Activated CD8-positive, alpha-beta memory T cell treated with anti-CD3 and anti-CD28 coated beads, Interleukin-2, amount 50 U/mL, for 24 hours (primary cell): ENCODE measurements around the gene CNDP1.

Experiments
- DNase-seq: peaks from one replicate; pipeline ENCODE4 v3.0.0-alpha.2; 2020; ENCODE audit errors: extremely low read depth

The CNDP1 gene

DNA sequence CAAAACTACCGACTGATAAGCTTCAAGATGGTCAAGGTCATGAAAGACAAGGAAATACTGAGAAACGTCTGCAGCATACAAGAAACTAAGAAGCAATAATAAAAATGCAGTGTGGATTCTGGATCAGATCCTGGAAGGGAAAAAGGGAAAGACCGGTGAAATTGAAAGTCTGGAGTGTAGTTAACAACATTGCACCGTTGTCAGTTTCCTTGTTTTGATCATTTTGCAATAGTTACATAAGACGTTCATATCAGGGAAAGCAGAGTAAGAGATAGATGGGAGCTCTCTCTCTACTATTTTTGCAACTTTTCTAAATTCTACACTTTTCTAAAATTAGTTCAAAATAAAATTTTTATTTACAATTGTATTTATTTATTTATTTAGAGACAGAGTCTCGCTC lies 48.3 kb downstream of the CNDP1 start:
- DNase-seq: no peak

DNA sequence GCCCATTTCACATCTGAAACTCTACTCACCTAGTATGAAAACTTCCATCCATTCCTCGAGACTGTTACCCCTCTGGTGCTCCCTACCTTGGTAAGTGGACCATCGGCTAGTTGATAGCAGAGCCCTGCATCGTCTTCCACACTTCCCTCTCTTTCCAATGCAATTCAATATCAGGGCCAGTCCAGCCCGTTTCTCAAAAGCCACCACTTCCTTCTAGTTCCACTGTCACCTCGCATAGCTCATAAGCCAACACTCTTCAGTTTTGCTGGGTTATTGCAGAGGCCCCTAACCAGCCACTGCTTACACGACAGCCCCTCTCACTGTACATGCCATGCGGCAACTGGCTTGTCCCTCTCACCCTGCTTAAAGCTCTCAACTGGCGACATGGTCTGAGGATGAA lies 53.1 kb downstream of the CNDP1 start:
- DNase-seq: no peak

DNA sequence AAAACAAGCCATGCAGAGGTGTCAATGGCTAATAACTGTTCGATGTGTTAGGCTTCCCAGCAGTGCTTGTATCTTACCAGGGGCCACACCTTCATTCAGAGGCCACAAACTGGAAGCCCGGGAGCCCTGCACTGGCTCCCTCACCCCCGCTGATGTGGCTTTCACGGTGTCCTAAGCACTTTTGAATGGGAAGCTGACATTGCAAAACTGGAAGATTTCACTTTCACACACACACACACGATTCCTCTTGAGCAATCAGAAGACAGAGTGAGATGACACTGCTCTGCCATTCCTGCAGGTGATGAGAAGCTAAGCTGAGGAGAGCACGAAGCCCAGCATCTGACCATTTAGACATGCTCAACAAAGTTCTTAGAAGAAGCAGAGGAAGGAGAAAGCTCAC lies 54.7 kb downstream of the CNDP1 start:
- no peak for DNase-seq

DNA sequence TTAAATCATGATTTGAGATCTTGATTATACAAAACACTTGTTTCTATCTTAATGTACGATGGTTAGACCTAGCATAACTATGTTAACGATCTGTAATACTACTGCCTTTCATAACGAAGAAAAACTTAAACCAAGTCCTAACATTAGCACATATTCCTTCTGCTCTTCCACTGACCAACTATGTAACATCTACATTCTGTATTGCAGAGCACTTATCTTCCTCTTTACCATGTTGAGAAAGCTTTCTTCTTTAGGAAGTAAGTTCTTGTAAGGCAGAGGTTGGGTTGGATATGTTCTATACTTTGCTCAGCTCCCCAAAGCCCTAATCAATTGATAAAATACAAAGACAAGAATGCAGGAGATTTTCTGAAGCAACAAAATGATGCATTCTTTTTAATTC lies 55.5 kb downstream of the CNDP1 start:
- DNase-seq: no peak

DNA sequence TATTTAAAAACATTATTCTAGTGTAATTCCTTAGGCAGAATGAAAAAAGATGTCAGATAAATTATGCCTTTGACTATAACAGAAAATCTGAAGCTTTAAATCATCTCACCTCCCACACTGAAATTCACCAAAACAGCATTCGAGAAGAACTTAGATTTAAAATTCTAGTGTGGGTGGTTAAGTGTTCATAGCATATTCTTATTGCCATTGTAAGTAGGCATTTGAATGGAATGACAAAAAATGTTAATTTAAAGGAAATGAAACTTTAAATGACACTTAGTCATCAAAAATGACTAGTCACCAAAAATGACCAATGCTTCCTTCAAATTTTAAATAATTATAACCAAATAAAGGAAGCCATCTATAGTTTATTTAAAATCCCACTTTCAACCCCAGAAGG lies 56.4 kb downstream of the CNDP1 start:
- no peak for DNase-seq

DNA sequence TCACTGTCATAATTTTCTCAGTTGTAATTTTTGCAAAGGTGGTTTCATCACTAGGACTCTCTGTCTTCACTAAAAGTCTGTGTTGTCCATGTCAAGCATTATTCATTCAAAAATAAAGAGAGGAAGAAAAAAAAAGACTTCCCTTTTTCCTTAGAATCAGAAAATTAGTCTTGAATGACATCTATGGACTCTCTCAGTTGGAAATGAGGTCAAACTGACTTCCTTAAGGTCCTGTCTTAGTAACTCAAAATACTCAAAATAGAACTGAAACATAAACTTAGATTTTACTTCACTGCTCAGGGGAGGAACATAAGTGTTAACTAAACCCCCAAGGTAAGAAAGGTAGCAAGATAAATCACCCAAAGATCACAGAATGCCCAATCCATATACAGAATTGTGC lies 61.1 kb downstream of the CNDP1 start:
- no peak for DNase-seq

DNA sequence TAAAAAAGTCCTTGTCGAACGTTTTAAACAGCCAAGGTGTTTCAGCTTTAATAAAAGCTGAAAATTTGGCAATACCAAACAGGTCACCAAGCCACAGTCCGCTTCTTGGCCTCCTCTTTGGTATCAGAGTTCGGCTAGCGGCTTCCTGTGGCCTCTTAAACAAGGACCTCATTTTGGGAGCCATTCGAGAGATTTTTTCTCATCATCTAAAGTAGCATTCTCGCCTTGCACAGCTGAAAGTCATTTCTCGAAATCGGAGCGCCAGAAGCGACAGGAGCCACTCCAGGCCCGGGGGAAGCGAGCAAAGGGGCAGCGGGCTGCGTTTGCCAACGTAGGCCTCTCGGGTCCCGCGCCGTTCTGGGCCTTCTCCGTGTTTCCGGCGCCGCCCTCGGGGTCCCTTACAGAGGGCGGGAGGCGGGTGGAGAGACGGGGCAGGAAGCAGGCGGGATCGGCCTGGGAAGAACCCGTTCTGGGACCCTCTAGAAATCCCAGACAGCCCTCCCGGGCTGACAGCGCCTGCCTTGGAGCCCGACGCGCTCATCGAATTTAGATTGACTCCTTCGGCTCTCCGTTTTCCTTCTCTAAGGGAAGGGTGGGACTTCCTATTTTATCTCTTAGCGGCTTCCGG lies 62.8 kb downstream of the CNDP1 start:
- peak; percentile 23 for DNase-seq

DNA sequence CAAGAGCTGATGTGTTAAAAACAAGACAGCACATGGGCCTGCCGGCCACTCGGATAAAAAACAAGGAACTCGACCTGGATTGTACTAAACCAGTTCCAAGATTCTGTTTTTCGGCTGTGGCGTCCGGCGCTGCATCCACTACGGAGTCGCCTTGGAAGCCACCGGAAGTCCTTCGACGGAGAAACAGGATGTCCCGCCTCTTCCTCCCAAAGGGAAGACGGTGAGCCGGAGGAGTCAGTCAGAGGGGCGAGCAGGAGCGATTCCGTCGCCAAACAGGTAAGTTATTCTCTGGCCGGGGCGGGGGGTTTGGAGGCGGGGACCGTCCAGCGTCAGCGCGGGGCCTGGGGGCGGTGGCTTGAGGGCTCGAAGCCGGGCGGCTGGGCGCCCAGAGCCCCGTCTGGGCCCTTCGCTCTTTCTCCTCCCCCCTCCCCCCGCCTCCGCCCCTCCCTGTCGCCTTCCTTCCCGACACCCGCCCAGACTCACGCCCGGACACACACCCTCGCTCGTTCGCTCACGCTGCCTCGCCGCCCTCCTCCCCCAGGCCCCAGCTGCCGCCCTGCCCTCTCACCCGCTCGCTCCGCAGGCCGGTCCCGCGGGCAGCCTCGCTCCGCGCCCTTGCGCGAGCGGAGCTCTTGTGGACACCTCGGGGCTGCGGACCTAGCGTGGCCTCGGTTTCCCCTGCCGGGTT lies 63.5 kb downstream of the CNDP1 start, which contains the start of gene ZNF407:
TSS of gene ZNF407 (plus strand) at position 209 of the 688 bp plus-strand sequence. CDS start 33,150 bp downstream, outside the sequence.
- DNase-seq: peak; percentile 76

DNA sequence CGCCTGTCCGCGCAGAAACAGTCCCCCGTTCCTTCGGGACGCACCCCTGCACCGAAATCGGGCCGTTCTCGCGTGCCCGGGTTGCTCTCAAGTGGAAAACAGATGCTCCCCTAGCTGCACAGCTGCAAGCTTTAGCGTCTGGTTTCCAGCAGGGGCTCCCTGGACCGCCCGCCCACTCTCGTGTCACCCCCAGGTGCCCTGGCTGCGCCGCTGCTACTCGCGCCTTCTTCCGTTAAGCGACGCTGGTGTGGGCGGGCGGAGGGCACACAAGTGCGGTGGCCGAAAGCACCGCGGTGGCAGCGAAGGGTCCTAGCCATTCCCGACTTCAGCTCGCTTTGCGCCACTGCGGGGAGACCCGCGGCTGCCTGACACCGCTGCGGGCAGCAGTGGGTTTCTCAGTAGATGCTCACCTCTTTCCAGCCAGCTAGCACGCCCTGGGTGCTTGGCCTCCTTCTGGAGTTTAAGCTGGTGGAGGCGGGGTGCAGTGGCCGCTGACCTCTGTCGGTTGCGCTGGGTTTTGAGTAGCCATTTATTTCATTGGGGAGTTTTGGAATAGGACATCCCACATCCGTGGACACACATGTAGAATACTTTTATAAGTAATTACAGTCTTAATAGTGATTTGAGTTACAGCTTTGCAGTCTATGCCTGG lies 64.2 kb downstream of the CNDP1 start:
- DNase-seq: peak; percentile 44

DNA sequence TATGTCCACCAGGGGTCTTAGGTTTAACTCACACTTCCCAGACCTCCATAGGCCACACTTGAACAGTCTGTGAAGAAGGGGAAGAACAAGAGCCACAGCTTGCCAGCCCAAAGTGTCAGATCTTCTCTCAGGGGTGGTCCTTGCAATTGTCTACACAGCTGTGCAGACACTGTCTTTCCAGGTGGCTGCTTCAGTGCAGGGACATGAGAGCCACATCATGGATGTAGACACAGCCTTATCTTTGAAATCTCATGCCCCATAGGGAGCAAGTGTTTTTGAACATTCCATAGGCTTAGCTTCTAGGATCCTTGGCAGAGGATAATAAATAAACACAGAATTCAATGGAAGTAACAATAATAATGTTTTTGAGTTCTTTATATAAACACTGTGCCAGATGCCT lies 70.1 kb downstream of the CNDP1 start:
- DNase-seq: no peak

DNA sequence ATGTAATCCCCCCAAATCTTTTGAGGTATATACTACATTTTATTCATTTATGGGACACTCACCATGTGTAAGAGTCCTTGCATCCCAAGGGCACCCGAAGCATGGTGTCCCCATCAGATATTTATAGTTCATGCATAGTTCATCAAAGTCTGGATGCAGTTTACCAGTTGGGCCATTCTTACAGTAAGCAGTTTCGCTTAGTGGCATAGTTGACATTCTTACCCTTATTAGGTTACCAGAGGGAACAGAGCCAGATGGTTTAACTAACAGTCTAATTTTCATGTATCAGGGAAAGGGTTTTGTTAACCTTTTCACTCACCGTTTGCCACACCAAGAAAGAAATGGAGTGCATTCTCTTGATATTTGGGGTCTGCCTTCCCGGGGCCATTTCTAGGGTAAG lies 70.5 kb downstream of the CNDP1 start:
- DNase-seq: no peak

DNA sequence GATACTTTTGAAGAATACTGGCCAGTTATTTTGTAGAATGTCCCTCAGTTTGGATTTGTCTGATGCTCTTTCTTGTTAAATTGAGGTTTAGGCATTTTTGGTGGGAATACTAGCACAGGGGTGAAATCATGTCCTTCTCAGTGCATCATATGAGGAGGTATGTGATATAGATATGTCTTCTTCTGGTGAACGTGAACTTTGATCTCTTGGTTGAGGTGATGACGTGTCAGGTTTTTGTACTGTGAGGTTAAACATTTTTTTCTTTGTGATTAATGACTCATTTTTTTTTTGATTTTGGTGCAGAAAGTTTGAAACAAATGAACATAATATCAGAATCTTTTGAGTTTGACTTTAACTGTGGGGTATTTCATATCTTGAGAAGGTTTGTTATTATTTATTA lies 74.4 kb downstream of the CNDP1 start:
- DNase-seq: no peak

DNA sequence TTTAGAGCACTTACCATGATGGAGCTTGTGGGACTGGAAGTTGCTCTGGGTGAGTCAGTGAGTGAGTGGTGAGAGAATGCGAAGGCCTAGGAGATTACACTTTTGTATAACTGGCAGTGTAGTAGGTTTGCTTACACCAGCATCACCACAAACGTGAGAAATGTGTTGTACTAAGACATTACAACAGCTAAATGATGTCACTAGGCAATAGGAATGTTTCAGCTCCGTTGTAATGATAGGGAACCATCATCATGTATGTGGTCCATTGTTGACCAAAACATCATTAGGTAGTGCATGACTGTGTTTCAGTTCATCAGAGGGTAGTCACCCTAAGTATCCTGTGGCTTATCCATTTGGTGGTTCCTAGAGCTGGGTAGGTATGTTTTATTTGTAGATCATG lies 75.2 kb downstream of the CNDP1 start:
- no peak for DNase-seq

DNA sequence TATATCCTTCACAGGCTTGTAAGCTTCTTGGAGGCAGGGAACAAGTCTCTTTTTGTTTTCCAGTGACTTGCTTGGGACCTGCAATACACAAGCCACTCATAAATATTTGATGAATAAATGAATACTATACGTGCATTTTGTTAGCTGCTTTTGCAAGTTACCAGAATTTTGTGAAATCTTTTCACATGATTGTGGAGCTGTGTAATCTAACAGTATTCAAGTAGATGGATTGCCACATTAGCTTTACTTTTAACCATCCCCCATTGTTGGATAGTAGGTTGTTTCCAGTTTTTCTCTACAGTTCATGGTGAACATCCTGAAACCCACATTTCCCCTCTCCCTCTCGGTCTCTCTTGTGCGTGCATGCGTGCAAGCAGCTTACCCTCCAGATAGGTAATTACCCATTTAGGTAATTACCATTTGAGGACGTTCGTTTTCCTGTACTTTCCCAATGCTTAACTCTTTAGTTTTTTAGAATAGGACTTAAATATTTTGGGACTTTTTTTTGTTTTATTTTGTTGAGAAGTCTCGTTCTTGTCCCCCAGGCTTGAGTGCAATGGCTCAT lies 75.8 kb downstream of the CNDP1 start:
- DNase-seq: no peak

DNA sequence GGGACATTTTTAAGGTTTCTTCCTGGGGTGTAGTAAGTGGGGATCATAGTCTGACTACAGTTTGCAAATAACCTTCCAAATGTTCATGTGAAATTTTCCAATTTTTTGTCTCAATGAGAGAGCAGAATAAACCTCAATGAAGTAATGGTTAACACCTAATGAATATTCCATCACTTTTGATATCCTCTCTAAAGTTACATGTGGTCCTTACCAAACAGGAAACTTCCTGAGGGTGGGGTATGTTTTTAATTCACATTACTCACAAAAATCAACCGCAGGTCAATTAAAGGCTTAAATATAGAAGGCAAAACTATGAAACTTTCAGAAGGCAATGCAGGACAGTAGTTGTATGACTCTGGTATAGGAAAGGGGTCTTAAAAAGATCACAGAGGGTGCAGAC lies 76.6 kb downstream of the CNDP1 start:
- no peak for DNase-seq

DNA sequence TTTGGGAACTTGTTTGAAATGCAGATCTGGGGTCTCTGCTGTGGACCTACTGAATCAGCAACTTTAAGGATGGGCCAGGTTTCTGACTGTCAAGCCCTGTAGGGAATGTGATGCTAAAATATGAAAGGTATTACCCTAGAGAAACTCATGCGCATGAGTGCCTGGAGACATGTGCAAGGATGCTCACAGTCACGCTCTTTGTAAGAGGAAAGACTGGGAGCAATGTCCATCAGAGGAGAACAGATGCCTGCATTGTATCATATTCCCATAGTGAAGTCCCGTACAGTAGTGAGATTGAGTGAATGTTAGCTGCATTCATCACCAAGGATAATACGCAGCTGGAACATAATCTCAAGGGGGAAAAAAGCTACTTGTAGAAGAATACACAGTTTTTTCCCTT lies 77.5 kb downstream of the CNDP1 start:
- DNase-seq: no peak

DNA sequence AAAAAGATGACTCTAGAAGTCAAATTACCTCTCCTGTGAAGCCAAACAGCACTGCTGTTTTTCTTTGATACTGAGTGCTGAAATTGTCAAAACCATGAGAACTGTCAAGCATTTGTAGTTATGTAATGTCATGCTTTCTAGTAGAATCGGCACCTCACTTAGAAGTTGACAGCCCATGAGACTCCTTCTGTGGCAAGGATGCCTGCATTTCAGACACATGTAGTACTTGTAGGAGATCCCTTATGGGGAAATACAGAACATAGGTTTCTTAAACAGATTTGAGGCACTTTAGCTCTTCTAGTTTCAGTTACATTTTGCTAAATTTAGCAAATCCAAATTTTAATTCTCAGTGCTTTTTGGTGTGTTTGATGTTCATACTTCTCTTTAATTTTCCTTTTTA lies 79.1 kb downstream of the CNDP1 start:
- DNase-seq: no peak

DNA sequence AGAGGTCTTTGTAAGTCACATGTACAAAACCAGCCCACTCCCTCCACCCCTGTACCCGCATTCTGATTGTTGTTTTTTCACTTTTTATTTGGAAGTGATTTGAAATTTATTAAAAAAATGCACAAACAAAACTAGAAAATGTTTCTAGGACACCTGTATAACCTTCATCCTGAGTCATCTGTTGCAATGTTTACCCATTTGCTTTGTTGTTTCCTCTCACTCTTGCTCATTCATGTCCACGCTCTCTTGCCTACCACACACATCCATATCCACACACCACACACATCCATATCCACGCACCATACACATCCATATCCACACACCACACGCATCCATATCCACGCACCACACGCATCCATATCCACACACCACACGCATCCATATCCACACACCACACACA lies 82.2 kb downstream of the CNDP1 start:
- no peak for DNase-seq

DNA sequence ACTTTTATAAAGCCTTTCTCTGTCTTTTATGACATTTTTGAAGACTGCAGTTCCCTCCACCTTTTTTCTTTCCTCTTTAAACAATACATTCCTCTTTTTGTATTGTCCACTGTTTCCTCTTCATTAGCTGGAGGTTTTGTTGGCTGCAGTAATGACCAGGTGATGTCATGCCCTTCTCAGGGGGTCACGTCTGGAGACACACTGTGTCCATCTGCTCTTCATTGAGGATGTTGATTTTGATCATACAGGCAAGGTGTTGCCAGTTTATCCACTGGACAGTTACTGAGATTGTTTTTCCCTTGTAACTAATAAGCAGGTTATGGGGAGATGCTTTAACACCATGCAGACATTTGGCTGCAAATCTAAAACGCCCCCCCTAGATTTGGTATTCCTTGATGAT lies 83.2 kb downstream of the CNDP1 start:
- no peak for DNase-seq

DNA sequence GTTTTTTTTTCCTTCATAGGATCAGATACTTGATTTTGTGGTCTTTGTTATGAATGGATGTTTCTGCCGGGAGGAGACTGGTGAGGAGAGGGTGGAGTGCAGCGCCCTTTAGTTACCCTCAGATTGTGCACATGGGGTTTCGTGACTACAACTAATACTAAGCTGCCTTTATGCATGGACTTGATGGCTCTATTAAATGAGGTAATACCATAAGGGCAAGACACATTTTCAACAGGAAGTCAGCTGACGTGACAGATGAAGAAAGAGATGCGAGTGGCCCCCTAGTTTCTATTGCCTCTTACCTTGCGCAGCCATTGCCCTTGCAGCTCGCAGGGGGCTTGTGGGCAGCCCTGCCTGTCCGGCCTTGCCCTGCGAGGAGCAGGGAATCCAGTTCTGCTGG lies 87.8 kb downstream of the CNDP1 start:
- no peak for DNase-seq

DNA sequence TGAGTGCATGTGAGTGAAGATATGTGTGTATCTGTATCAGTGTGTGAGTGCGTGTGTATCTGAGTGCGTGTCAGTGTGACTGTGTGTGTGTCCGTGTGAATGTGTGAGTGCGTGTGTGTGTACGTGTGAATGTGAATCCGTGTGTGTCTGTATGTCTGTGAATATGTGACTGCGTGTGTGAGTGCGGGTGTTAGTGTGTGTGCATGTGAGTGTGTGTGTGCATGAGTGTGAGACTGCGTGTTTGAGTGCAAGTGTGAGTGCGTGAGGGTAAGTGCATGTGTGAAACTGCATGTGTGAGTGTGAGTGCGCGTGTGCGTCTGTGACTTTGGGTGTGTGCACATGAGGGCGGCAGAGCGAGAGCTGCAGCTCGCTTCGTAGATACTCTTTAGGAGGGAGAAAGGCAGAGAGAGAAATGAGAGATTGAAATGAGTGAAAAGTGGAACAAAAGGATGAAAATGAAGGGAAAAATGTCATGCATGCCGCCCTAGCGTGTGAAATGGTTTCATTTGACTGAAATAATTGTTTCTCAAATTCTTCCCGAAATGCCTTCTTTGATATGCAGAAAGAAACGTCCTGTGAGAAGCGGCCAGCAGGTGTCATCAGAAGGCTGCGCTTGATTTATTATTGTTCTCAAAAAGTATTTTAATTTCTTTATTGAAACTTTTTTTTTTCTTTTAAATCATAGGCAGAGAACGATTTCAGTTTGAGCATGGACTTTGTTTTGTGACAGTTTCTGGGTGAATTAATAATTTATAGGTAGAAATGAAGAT lies 88.9 kb downstream of the CNDP1 start:
- no peak for DNase-seq

DNA sequence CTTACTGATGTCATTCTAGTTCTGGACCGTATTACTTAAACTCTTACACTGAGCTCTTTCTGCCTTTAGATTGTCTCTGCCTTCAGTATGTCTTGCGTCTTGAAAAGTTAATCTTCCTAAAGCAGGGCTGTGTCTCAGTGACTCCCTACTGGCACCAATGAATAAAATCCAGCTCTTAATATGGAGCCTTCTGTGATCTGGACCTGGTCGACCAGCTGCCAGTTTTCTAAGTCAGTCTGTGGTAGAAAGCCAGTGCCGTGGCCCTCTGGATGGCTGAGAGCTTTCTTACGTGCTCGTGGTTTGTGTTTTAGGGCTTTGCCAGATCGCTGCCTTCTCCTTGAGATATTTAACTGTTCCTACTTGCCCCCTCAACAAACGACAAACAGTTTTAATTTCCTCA lies 90.2 kb downstream of the CNDP1 start:
- no peak for DNase-seq
